Muscle layer of colon (tissue), 2 donors: ENCODE results near the gene UBAC1.

Source experiments
- H3K27ac ChIP-seq: one replicate; pipeline ENCODE4 v1.7.0; 2013; ENCODE audit warnings: low read depth, mild to moderate bottlenecking, low read length, moderate library complexity
- H3K27me3 ChIP-seq, 2 donors: one replicate each; pipeline ENCODE4 v1.7.0; 2013; ENCODE audit warnings: low read length in 2 of 2, mild to moderate bottlenecking in 2 of 2; ENCODE audit not compliant: insufficient read depth in 2 of 2, control insufficient read depth in 1 of 2
- H3K36me3 ChIP-seq: one replicate; pipeline ENCODE4 v1.7.0; 2013; ENCODE audit warnings: mild to moderate bottlenecking, low read length; ENCODE audit not compliant: insufficient read depth
- H3K4me1 ChIP-seq: one replicate; pipeline ENCODE4 v1.7.0; 2013; ENCODE audit warnings: mild to moderate bottlenecking, low read length; ENCODE audit not compliant: insufficient read depth
- H3K4me3 ChIP-seq, 2 donors: one replicate each; pipeline ENCODE4 v1.7.0; 2013; ENCODE audit warnings: low read length in 2 of 2, low read depth in 1 of 2, mild to moderate bottlenecking in 1 of 2, moderate library complexity in 1 of 2
- H3K9ac ChIP-seq: one replicate; pipeline ENCODE4 v1.7.0; 2013; ENCODE audit warnings: low read length
- H3K9me3 ChIP-seq: one replicate; pipeline ENCODE4 v1.7.0; 2013; ENCODE audit warnings: mild to moderate bottlenecking, low read length
- donor health status: abdominal sarcoma.
- donor health status: Adenocarcinoma of cecum.

UBAC1 gene

GRCh38 chr9:135985459-135985774 lies 24.2 kb upstream of the UBAC1 start:
- peaks cover 4% of the 10 kb centered on the region for H3K4me1 ChIP-seq
- no peaks in the 10 kb centered on the region for H3K36me3 ChIP-seq
- H3K9me3 ChIP-seq, result no peaks in the 10 kb centered on the region
- no peak overlapping the region for H3K9ac ChIP-seq
- peaks cover 0 to 54% of the 10 kb centered on the region in 2 donors for H3K27me3 ChIP-seq
- no peak overlapping the region for H3K4me3 ChIP-seq
- no peak overlapping the region for H3K27ac ChIP-seq

- H3K4me3 ChIP-seq, result no peak overlapping the region
- H3K9ac ChIP-seq, result no peak overlapping the region
- H3K9me3 ChIP-seq, result no peaks in the 10 kb centered on the region
- H3K27ac ChIP-seq, result no peak overlapping the region
- H3K27me3 ChIP-seq, result peaks cover 0 to 42% of the 10 kb centered on the region in 2 donors
- H3K4me1 ChIP-seq, result no peaks in the 10 kb centered on the region
- no peaks in the 10 kb centered on the region for H3K36me3 ChIP-seq
These were observed 23.0 kb upstream of the UBAC1 start for GRCh38 chr9:135984072-135984710.

- H3K9me3 ChIP-seq, result no peaks in the 10 kb centered on the region
- no peak overlapping the region for H3K27ac ChIP-seq
- H3K36me3 ChIP-seq, result no peaks in the 10 kb centered on the region
- H3K4me1 ChIP-seq, result no peaks in the 10 kb centered on the region
- no peak overlapping the region for H3K9ac ChIP-seq
- peaks cover 0 to 40% of the 10 kb centered on the region in 2 donors for H3K27me3 ChIP-seq
- H3K4me3 ChIP-seq, result no peak overlapping the region
These were observed 22.3 kb upstream of the UBAC1 start for GRCh38 chr9:135983208-135984071.

GRCh38 chr9:135982499-135983207 lies 21.5 kb upstream of the UBAC1 start:
- H3K9me3 ChIP-seq, result no peaks in the 10 kb centered on the region
- H3K4me1 ChIP-seq, result no peaks in the 10 kb centered on the region
- H3K27me3 ChIP-seq, result peaks cover 0 to 33% of the 10 kb centered on the region in 2 donors
- no peak overlapping the region for H3K27ac ChIP-seq
- H3K4me3 ChIP-seq, result no peak overlapping the region
- H3K36me3 ChIP-seq, result no peaks in the 10 kb centered on the region
- no peak overlapping the region for H3K9ac ChIP-seq

- H3K4me3 ChIP-seq, result no peak overlapping the region
- H3K4me1 ChIP-seq, result no peaks in the 10 kb centered on the region
- peaks cover 0 to 38% of the 10 kb centered on the region in 2 donors for H3K27me3 ChIP-seq
- H3K9ac ChIP-seq, result no peak overlapping the region
- H3K36me3 ChIP-seq, result no peaks in the 10 kb centered on the region
- H3K9me3 ChIP-seq, result no peaks in the 10 kb centered on the region
- H3K27ac ChIP-seq, result no peak overlapping the region
These were observed 19.9 kb upstream of the UBAC1 start for GRCh38 chr9:135980926-135981630.

- Histone ChIP-seq H3K27ac (no peak overlapping the region), H3K9me3 (no peaks in the 10 kb centered on the region), H3K4me1 (no peaks in the 10 kb centered on the region), H3K36me3 (no peaks in the 10 kb centered on the region), H3K9ac (no peak overlapping the region), H3K4me3 (no peak overlapping the region), H3K27me3 (peaks cover 0 to 35% of the 10 kb centered on the region in 2 donors)
These were observed 18.5 kb upstream of the UBAC1 start for GRCh38 chr9:135979547-135980166.

- no peak overlapping the region for H3K4me3 ChIP-seq
- no peak overlapping the region for H3K27ac ChIP-seq
- peaks cover 0 to 27% of the 10 kb centered on the region in 2 donors for H3K27me3 ChIP-seq
- no peaks in the 10 kb centered on the region for H3K9me3 ChIP-seq
- H3K9ac ChIP-seq, result no peak overlapping the region
- H3K36me3 ChIP-seq, result no peaks in the 10 kb centered on the region
- H3K4me1 ChIP-seq, result no peaks in the 10 kb centered on the region
These were observed 17.7 kb upstream of the UBAC1 start for GRCh38 chr9:135978642-135979546.

- Histone ChIP-seq H3K27me3 (peaks cover 0 to 14% of the 10 kb centered on the region in 2 donors), H3K36me3 (no peaks in the 10 kb centered on the region), H3K27ac (no peak overlapping the region), H3K4me3 (no peak overlapping the region), H3K9ac (no peak overlapping the region), H3K9me3 (no peaks in the 10 kb centered on the region), H3K4me1 (no peaks in the 10 kb centered on the region)
These were observed 15.8 kb upstream of the UBAC1 start for GRCh38 chr9:135976944-135977343.

- Histone ChIP-seq H3K4me3 (no peak overlapping the region), H3K27me3 (peaks cover 0 to 16% of the 10 kb centered on the region in 2 donors), H3K9me3 (no peaks in the 10 kb centered on the region), H3K4me1 (no peaks in the 10 kb centered on the region), H3K36me3 (no peaks in the 10 kb centered on the region), H3K9ac (no peak overlapping the region), H3K27ac (no peak overlapping the region)
These were observed 15.4 kb upstream of the UBAC1 start for GRCh38 chr9:135976531-135976930.

- H3K4me1 ChIP-seq, result no peaks in the 10 kb centered on the region
- H3K36me3 ChIP-seq, result no peaks in the 10 kb centered on the region
- H3K9ac ChIP-seq, result no peak overlapping the region
- H3K27ac ChIP-seq, result no peak overlapping the region
- no peaks in the 10 kb centered on the region for H3K9me3 ChIP-seq
- H3K4me3 ChIP-seq, result no peak overlapping the region
- peaks cover 0 to 17% of the 10 kb centered on the region in 2 donors for H3K27me3 ChIP-seq
These were observed 14.7 kb upstream of the UBAC1 start for GRCh38 chr9:135975834-135976233.
